Measurements from ENCODE around the gene RAB31.
"Not testable (repeated sequence)": the region's sequence is repeated elsewhere in the genome, so short reads cannot be mapped to it uniquely, and the experiment has no call there.

The RAB31 gene

GRCh38 chr18:9839853-9840252, 131.8 kb downstream of the RAB31 start:
- no peak for DNase-seq (ENCODE audit: low spot score)

- no peak for DNase-seq (ENCODE audit: low spot score)
These were observed 133.7 kb downstream of the RAB31 start for GRCh38 chr18:9841752-9842151.

- DNase-seq (ENCODE audit: low spot score): no peak
These were observed 134.3 kb downstream of the RAB31 start for GRCh38 chr18:9842448-9842847.

- DNase-seq (ENCODE audit: low spot score): no peak
These were observed 137.2 kb downstream of the RAB31 start for GRCh38 chr18:9845256-9845655.

- DNase-seq (ENCODE audit: low spot score): no peak
These were observed 138.2 kb downstream of the RAB31 start for GRCh38 chr18:9846162-9846925.

GRCh38 chr18:9848170-9848879, 140.2 kb downstream of the RAB31 start:
- DNase-seq (ENCODE audit: low spot score): no peak

GRCh38 chr18:9849407-9850283, 141.5 kb downstream of the RAB31 start:
- DNase-seq (ENCODE audit: low spot score): no peak

- no peak for DNase-seq (ENCODE audit: low spot score)
These were observed 142.2 kb downstream of the RAB31 start for GRCh38 chr18:9850309-9850708.

GRCh38 chr18:9851511-9851910, 143.4 kb downstream of the RAB31 start:
- no peak for DNase-seq (ENCODE audit: low spot score)

GRCh38 chr18:9852266-9853081, 144.4 kb downstream of the RAB31 start:
- no peak for DNase-seq (ENCODE audit: low spot score)

- DNase-seq (ENCODE audit: low spot score): no peak
These were observed 146.9 kb downstream of the RAB31 start for GRCh38 chr18:9854801-9855676.

GRCh38 chr18:9855681-9856080, 147.6 kb downstream of the RAB31 start:
- DNase-seq (ENCODE audit: low spot score): no peak

- DNase-seq (ENCODE audit: low spot score): no peak
These were observed 148.0 kb downstream of the RAB31 start for GRCh38 chr18:9856092-9856491.

GRCh38 chr18:9857479-9857998, 149.4 kb downstream of the RAB31 start:
- not testable (repeated sequence) for DNase-seq (ENCODE audit: low spot score)

GRCh38 chr18:9858642-9859041, 150.5 kb downstream of the RAB31 start:
- no peak for DNase-seq (ENCODE audit: low spot score)

GRCh38 chr18:9859232-9859631, 151.1 kb downstream of the RAB31 start:
- no peak for DNase-seq (ENCODE audit: low spot score)

- DNase-seq (ENCODE audit: low spot score): no peak
These were observed 152.6 kb downstream of the RAB31 start for GRCh38 chr18:9860682-9861081.

GRCh38 chr18:9861157-9861556, 153.1 kb downstream of the RAB31 start:
- no peak for DNase-seq (ENCODE audit: low spot score)

- DNase-seq (ENCODE audit: low spot score): no peak
These were observed 153.8 kb downstream of the RAB31 start for GRCh38 chr18:9861933-9862332.

GRCh38 chr18:9862686-9863085, 154.6 kb downstream of the RAB31 start:
- DNase-seq (ENCODE audit: low spot score): no peak
